Ovary (tissue), 9 donors: ENCODE results near the gene SPATA2. TPM values are rescaled to one million over a fixed set of nuclear protein-coding genes. Genes with fewer than 3 reads are reported as not detected.

Experiments
- DNase-seq, 5 donors: peaks; one replicate each; pipeline ENCODE4 v3.0.0-alpha.2; 2019 to 2020
- H3K27ac ChIP-seq, 2 donors: fragments of 200-600 bp; one replicate each; pipeline versions ENCODE4 v1.5.1 to v1.8.0; 2019 to 2022
- H3K27me3 ChIP-seq: fragments of 200-600 bp; one replicate; pipeline ENCODE4 v1.8.0; 2022
- H3K36me3 ChIP-seq: fragments of 200-600 bp; sonication (generic); one replicate; pipeline ENCODE4 v1.5.1; 2019
- H3K4me1 ChIP-seq: one replicate; pipeline ENCODE4 v1.8.1; 2013; ENCODE audit warnings: mild to moderate bottlenecking, moderate library complexity; ENCODE audit not compliant: insufficient read depth
- H3K4me3 ChIP-seq: fragments of 200-600 bp; sonication (generic); one replicate; pipeline ENCODE4 v1.5.1; 2017
- H3K9me3 ChIP-seq, 2 donors: fragments of 200-600 bp in 1 of 2; sonication (generic) in 1 of 2; one replicate each; pipeline versions ENCODE4 v1.5.1 to v1.8.1; 2013 to 2019; ENCODE audit warnings: mild to moderate bottlenecking in 1 of 2, moderate library complexity in 1 of 2
- CTCF ChIP-seq, 3 donors: fragments of 450-650 bp in 2 of 3; fragments of 200-600 bp in 1 of 3; IDR thresholded peaks; one replicate each; pipeline versions ENCODE4 v1.5.1 to v1.8.0; 2016 to 2022; ENCODE audit warnings: antibody characterized with exemption in 3 of 3, mild to moderate bottlenecking in 1 of 3
- EP300 ChIP-seq: sonication (generic); formaldehyde crosslinking; IDR thresholded peaks from one replicate; pipeline ENCODE4 v1.6.1; 2017; ENCODE audit warnings: antibody characterized with exemption
- POLR2A ChIP-seq: fragments of 450-650 bp; IDR thresholded peaks from one replicate; pipeline ENCODE4 v1.6.1; 2017; ENCODE audit warnings: antibody characterized with exemption, mild to moderate bottlenecking, moderate library complexity
- WGBS, 3 donors: extraction: QIAGEN DNeasy Blood & Tissue Kit in 1 of 3; methylation state at CpG; one replicate each; pipeline versions ENCODE4 v1.1.5 to v1.1.7; 2013 to 2017; 5-methylcytosine and 5-hydroxymethylcytosine counted together
- intact Hi-C, 4 donors: fragments of 100-400 bp; cut with DNase I; formaldehyde crosslinking; loops; one replicate each; pipeline versions ENCODE4 v1.11.0 to v1.15.1; 2022 to 2023
- polyA plus RNA-seq, 2 donors: library from polyadenylated mRNA; stranded (reverse); fragments of 200-250 nt in 1 of 2; fragments of 350-450 nt in 1 of 2; fragmentation: Illumina TruSeq in 1 of 2; extraction: RNeasy Lipid Tissue Mini Kit (QIAGEN cat#74804) in 1 of 2; gene quantifications; one replicate each; pipeline ENCODE4 v1.2.3, GENCODE V29; 2013 to 2014
- total RNA-seq, 7 donors: library from RNA; depleted of rRNA in 2 of 7; stranded (reverse); fragments of >200 nt in 2 of 7; fragmentation: NEBNext Ultra II Directional in 3 of 7; extraction: Animal tissue kit (Norgen Biotek cat#: 25700) in 3 of 7; gene quantifications; one replicate each; pipeline versions ENCODE4 v1.1.0 to v1.2.4, GENCODE V29; 2016 to 2023
- donor health status: DM: no; HTN: no; CAD: no; lungs with moderate emphysema.
- donor health status: DM: no; HTN: no; CAD: no.
- donor health status: Bipolar disorder and iron deficiency.
- donor health status: DM: yes; HTN: yes; CAD: no.
- donor health status: DM: no; HTN: no; CAD: no.
- donor health status: DM: yes; HTN: yes; CAD: no.

SPATA2 gene
- total and polyA plus RNA-seq, 9 donors: 2.3 to 9.8 (median 6.3) TPM

- Histone ChIP-seq H3K27ac (no peak overlapping the region), H3K4me3 (no peak overlapping the region)
These were observed 13.8 kb upstream of the SPATA2 start for GRCh38 chr20:49929142-49929494.

DNA sequence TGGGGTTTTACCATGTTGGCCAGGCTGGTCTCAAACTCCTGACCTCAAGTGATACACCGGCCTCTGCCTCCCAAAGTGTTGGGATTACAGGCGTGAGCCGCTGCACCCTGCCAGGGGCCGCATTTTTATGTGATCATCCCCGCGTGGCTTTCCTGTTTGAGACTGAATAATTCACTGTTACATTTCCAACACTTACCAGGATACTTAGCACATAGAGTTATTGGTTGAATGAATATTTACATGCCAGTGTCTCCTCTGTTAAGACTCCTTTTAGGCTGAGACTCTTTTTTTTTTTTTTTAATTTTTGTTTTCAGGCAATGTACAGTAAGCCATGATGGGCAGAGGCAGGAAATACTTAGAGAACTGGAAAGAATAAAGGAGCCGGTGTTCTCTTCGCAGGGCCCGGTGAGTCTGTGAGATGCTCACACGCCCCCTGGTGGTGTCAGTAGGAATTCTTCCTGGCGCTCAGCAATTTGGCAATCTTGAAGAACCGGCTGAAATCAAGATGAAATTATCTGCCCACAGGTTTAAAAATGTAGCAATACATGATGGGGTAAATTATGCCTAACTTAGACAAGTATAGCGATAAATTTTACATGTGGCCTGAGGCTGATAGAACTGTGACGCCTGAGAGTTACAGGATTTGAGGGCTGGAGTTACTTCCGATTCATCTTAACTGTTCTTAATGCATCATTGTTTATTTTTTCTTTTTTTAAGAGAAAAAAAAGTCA lies 13.2 kb upstream of the SPATA2 start:
- no peak overlapping the region for H3K4me3 ChIP-seq
- no peaks in the 10 kb centered on the region for H3K9me3 ChIP-seq
- H3K27me3 ChIP-seq: no peaks in the 10 kb centered on the region
- TF ChIP-seq EP300: no peak
- TF ChIP-seq CTCF (IDR thresholded peaks at IDR 0.05): peak; percentile 76 to 96 (median 78)
- H3K36me3 ChIP-seq: no peaks in the 10 kb centered on the region
- H3K27ac ChIP-seq: no peak overlapping the region
- intact Hi-C loops: loop anchor here in 2 of 4 donors (5.0 kb wide), 1 partner anchor 316 kb away; no protein-coding TSS in a partner anchor
- 9 to 12% (median 10%) methylated on average over 15 of the region's 15 CpGs for WGBS, 3 donors
- H3K4me1 ChIP-seq: no peaks in the 10 kb centered on the region
- DNase-seq: peak; percentile 67 to 84 (median 81)

More at GRCh38 chr20:49929142-49929494, 13.8 kb upstream of the SPATA2 start:
- TF ChIP-seq CTCF (IDR thresholded peaks at IDR 0.05) (no peak), POLR2A (no peak), EP300 (no peak)
- WGBS, 3 donors: 35 to 43% (median 39%) methylated on average over 4 of the region's 4 CpGs
- no peaks in the 10 kb centered on the region for H3K4me1 ChIP-seq
- intact Hi-C loops: loop anchor here in 2 of 4 donors (5.0 kb wide), 1 partner anchor 317 kb away; no protein-coding TSS in a partner anchor
- DNase-seq: peak in 1 of 5 donors; percentile 5
- H3K36me3 ChIP-seq: no peaks in the 10 kb centered on the region
- no peaks in the 10 kb centered on the region for H3K9me3 ChIP-seq
- H3K27me3 ChIP-seq: no peaks in the 10 kb centered on the region

DNA sequence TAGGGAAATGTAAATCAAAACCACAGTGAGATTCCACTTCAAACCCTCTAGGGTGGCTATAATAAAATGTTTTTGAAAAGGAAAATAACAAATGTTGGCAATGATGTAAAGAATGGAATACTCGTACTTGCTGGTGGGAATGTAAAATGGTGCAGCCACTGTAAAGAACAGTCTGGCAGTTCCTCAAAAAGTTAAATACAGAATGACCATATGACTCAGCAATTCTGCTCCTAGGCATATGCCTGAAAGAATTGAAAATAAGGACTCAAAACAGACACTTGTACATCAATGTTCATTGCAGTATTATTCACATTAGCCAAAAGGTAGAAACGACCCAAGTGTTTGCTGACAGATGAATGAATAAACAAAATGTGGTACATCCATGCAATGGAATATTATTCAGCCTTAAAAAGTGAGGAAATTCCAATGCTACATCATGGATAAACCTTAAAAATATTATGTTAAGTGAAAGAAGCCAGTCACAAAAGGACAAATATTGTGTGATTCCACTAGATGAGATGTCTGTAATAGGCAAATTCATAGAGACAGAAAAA lies 10.6 kb upstream of the SPATA2 start:
- H3K9me3 ChIP-seq: no peaks in the 10 kb centered on the region
- no peaks in the 10 kb centered on the region for H3K36me3 ChIP-seq
- no peak for TF ChIP-seq POLR2A
- TF ChIP-seq EP300: no peak
- no peak for TF ChIP-seq CTCF (IDR thresholded peaks at IDR 0.05)
- H3K27me3 ChIP-seq: no peaks in the 10 kb centered on the region
- H3K27ac ChIP-seq: no peak overlapping the region
- WGBS, 3 donors: 70 to 76% (median 71%) methylated on average over 2 of the region's 2 CpGs
- H3K4me3 ChIP-seq: no peak overlapping the region
- intact Hi-C loops: loop anchor here in 2 of 4 donors (5.0 kb wide), 1 partner anchor 314 kb away; no protein-coding TSS in a partner anchor
- H3K4me1 ChIP-seq: no peaks in the 10 kb centered on the region
- no peak for DNase-seq

- no peaks in the 10 kb centered on the region for H3K9me3 ChIP-seq
- TF ChIP-seq EP300 (no peak), CTCF (IDR thresholded peaks at IDR 0.05) (no peak), POLR2A (no peak)
- no peaks in the 10 kb centered on the region for H3K36me3 ChIP-seq
- intact Hi-C loops: no loop called here
- H3K4me3 ChIP-seq: no peak overlapping the region
- 68 to 86% (median 77%) methylated on average over 4 of the region's 4 CpGs for WGBS, 3 donors
- H3K4me1 ChIP-seq: no peaks in the 10 kb centered on the region
- no peak overlapping the region for H3K27ac ChIP-seq
- H3K27me3 ChIP-seq: no peaks in the 10 kb centered on the region
- no peak for DNase-seq
These were observed 8.9 kb upstream of the SPATA2 start for GRCh38 chr20:49924247-49924646.
